Hepatocyte (in vitro differentiated cells): ENCODE data around the gene PTGER4.

ENCODE experiments used
- CTCF ChIP-seq: fragments of 200-600 bp; sonication (generic); IDR thresholded peaks from 2 replicates; pipeline ENCODE4 v1.5.1; 2016; ENCODE audit warnings: antibody characterized with exemption, mild to moderate bottlenecking; ENCODE audit not compliant: poor library complexity
- EZH2 ChIP-seq: fragments of 200-600 bp; sonication (generic); IDR thresholded peaks from 2 replicates; pipeline ENCODE4 v1.6.1; 2016; ENCODE audit warnings: antibody characterized with exemption, mild to moderate bottlenecking, borderline replicate concordance
- EZH2phosphoT487 ChIP-seq: fragments of 200-600 bp; sonication (generic); IDR thresholded peaks from one replicate; pipeline ENCODE4 v1.6.1; 2018; ENCODE audit warnings: antibody characterized with exemption, mild to moderate bottlenecking, low read depth, moderate library complexity; ENCODE audit not compliant: unreplicated experiment, severe bottlenecking

DNA sequence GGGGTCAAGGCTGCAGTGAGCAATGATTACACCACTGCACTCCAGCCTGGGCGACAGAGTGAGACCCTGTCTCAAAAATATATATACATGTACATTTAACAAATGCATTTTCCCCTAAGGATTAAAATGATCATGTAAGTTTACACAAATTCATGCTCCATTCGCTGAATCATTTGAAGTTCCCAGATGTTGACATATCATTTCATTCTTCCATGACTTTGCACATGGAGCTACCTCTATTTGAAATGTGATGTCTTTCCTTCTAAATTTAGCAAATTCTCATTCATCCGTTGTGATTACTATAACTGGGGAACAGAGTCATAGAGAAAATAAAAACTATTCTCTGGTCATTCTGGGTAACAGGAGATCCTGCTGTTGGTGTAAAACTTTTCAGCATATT lies 10.6 kb downstream of the PTGER4 start:
- TF ChIP-seq CTCF: no peak
- no peak for TF ChIP-seq EZH2phosphoT487
- no peak for TF ChIP-seq EZH2
